HCT116 (cell line): Measurements from ENCODE around the gene SLC5A10. TPM values are rescaled to one million over a fixed set of nuclear protein-coding genes. Genes with fewer than 3 reads are reported as not detected.

Source experiments
- ATAC-seq: fragments of 200-7000 bp; cut with Tn5 transposase; 2 replicates; pipeline ENCODE4 v1.9.1; 2020; ENCODE audit warnings: mild to moderate bottlenecking, moderate library complexity
- BruUV-seq: library from RNA; stranded (reverse); fragments of 400-500 nt; replicated peaks from 2 replicates; lab custom pipeline; 2021; lab: Mats Ljungman, UMichigan
- CTCF ChIA-PET: fragments of 300-600 bp; sonication (Branson Sonifier 250); formaldehyde crosslinking; loops from one replicate; lab custom pipeline; 2021; ENCODE audit warnings: antibody characterized with exemption; lab: Charles Lee
- POLR2A ChIA-PET: fragments of 300-600, 350-600 bp; sonication (Branson Sonifier 250); formaldehyde crosslinking; loops from one replicate; lab custom pipeline; 2021; ENCODE audit warnings: antibody characterized with exemption; lab: Charles Lee
- RAD21 ChIA-PET, 2 experiments: fragments of 300-600 bp; sonication (Branson Sonifier 250); formaldehyde crosslinking; loops; one replicate each; lab custom pipeline; 2023; ENCODE audit warnings: low total read pairs in 2 of 2; ENCODE audit not compliant: uncharacterized antibody in 2 of 2, unreplicated experiment in 2 of 2, low non-redundant PET in 1 of 2; lab: Charles Lee
- DNase-seq: peaks from one replicate; pipeline ENCODE4 v3.0.0-alpha.2; 2010; ENCODE audit warnings: low read depth, low spot score
- H2AFZ ChIP-seq: fragments of 200-600 bp; shearing (Covaris generic), sonication (generic); 2 replicates; pipeline ENCODE4 v1.6.1; 2017; ENCODE audit warnings: low read depth, mixed run types, mixed read lengths, antibody characterized with exemption, low read length; ENCODE audit not compliant: poor library complexity, severe bottlenecking
- H3K27ac ChIP-seq: 2 replicates; pipeline ENCODE4 v1.5.1; 2012; ENCODE audit warnings: low read depth, low read length
- H3K27me3 ChIP-seq: fragments of 200-600 bp; sonication (generic); 2 replicates; pipeline ENCODE4 v1.6.1; 2016; ENCODE audit warnings: mixed run types, low read length, mixed read lengths; ENCODE audit not compliant: insufficient read depth
- H3K36me3 ChIP-seq, 2 experiments: fragments of 200-500 bp in 1 of 2; fragments of 200-600 bp in 1 of 2; sonication (Bioruptor generic) in 1 of 2; sonication (generic) in 1 of 2; 2 replicates each; pipeline versions ENCODE4 v1.5.1 to v1.6.1; 2014 to 2016; ENCODE audit warnings: low read length in 2 of 2, inconsistent platforms in 1 of 2, mixed read lengths in 1 of 2, mixed run types in 1 of 2; ENCODE audit not compliant: insufficient read depth in 2 of 2, control insufficient read depth in 1 of 2
- H3K4me1 ChIP-seq, 2 experiments: fragments of 200-600 bp in 1 of 2; sonication (generic) in 1 of 2; 2 replicates each; pipeline versions ENCODE4 v1.5.1 to v1.6.1; 2012 to 2017; ENCODE audit warnings: low read length in 2 of 2, inconsistent platforms in 1 of 2, mild to moderate bottlenecking in 1 of 2, mixed read lengths in 1 of 2, mixed run types in 1 of 2, moderate library complexity in 1 of 2; ENCODE audit not compliant: insufficient read depth in 2 of 2, control insufficient read depth in 1 of 2
- H3K4me2 ChIP-seq: fragments of 200-600 bp; sonication (generic); 2 replicates; pipeline ENCODE4 v1.6.1; 2017; ENCODE audit warnings: mixed run types, low read length, mixed read lengths
- H3K4me3 ChIP-seq, 2 experiments: fragments of 200-600 bp in 1 of 2; sonication (generic) in 1 of 2; replicated peaks in 1 of 2; 2 replicates each; pipeline ENCODE4 v1.5.1; 2011 to 2016; ENCODE audit warnings: low read length in 2 of 2, control low read depth in 1 of 2, low read depth in 1 of 2, mild to moderate bottlenecking in 1 of 2, mixed read lengths in 1 of 2, mixed run types in 1 of 2
- H3K79me2 ChIP-seq: fragments of 200-600 bp; sonication (generic); 2 replicates; pipeline ENCODE4 v1.6.1; 2017; ENCODE audit warnings: mild to moderate bottlenecking, mixed run types, low read length, moderate library complexity, mixed read lengths; ENCODE audit not compliant: insufficient read depth
- H3K9ac ChIP-seq: fragments of 200-600 bp; sonication (generic); 2 replicates; pipeline ENCODE4 v1.6.1; 2016; ENCODE audit warnings: low read length, mixed read lengths
- H3K9me2 ChIP-seq: fragments of 200-600 bp; sonication (generic), shearing (Covaris generic); 2 replicates; pipeline ENCODE4 v1.6.1; 2017; ENCODE audit warnings: mixed run types, mild to moderate bottlenecking, moderate library complexity; ENCODE audit not compliant: insufficient read depth
- H3K9me3 ChIP-seq, 2 experiments: fragments of 200-500 bp in 1 of 2; fragments of 200-600 bp in 1 of 2; sonication (Bioruptor generic) in 1 of 2; sonication (generic) in 1 of 2; 2 replicates each; pipeline ENCODE4 v1.6.1; 2014 to 2017; ENCODE audit warnings: low read length in 2 of 2, mixed read lengths in 2 of 2, inconsistent platforms in 1 of 2, low read depth in 1 of 2, mild to moderate bottlenecking in 1 of 2, mixed run types in 1 of 2, moderate library complexity in 1 of 2; ENCODE audit not compliant: control insufficient read depth in 1 of 2, insufficient read depth in 1 of 2
- H4K20me1 ChIP-seq: fragments of 200-600 bp; sonication (generic), shearing (Covaris generic); 2 replicates; pipeline ENCODE4 v1.6.1; 2017; ENCODE audit warnings: mixed run types, mild to moderate bottlenecking, moderate library complexity; ENCODE audit not compliant: insufficient read depth
- CBX3 ChIP-seq: IDR thresholded peaks from 2 replicates; pipeline ENCODE4 v1.6.1; 2012; ENCODE audit warnings: low read depth
- CEBPB ChIP-seq: IDR thresholded peaks from 2 replicates; pipeline ENCODE4 v1.6.1; 2012; ENCODE audit warnings: low read depth
- EGR1 ChIP-seq: IDR thresholded peaks from 2 replicates; pipeline ENCODE4 v1.6.1; 2012; ENCODE audit warnings: low read depth
- EZH2 ChIP-seq: fragments of 200-600 bp; sonication (generic); IDR thresholded peaks from 2 replicates; pipeline ENCODE4 v1.6.1; 2017; ENCODE audit warnings: antibody characterized with exemption, mixed run types
- JUND ChIP-seq: IDR thresholded peaks from 2 replicates; pipeline ENCODE4 v1.6.1; 2012
- MAX ChIP-seq: IDR thresholded peaks from 2 replicates; pipeline ENCODE4 v1.6.1; 2012
- POLR2AphosphoS5 ChIP-seq: IDR thresholded peaks from 2 replicates; pipeline ENCODE4 v1.6.1; 2011; ENCODE audit warnings: mild to moderate bottlenecking, low read depth, low read length, moderate library complexity
- RAD21 ChIP-seq: IDR thresholded peaks from 2 replicates; pipeline ENCODE4 v1.6.1; 2012; ENCODE audit warnings: low read depth, mild to moderate bottlenecking
- REST ChIP-seq: IDR thresholded peaks from 2 replicates; pipeline ENCODE4 v1.6.1; 2012; ENCODE audit warnings: low read depth
- SIN3A ChIP-seq: IDR thresholded peaks from 2 replicates; pipeline ENCODE4 v1.6.1; 2012; ENCODE audit warnings: low read depth
- SP1 ChIP-seq: IDR thresholded peaks from 2 replicates; pipeline ENCODE4 v1.6.1; 2012; ENCODE audit warnings: low read depth
- ZFX ChIP-seq: fragments of 450-650 bp; IDR thresholded peaks from 2 replicates; pipeline ENCODE4 v1.6.1; 2017
- ZNF274 ChIP-seq: fragments of 200-500 bp; sonication (Bioruptor generic); IDR thresholded peaks from 2 replicates; pipeline ENCODE4 v1.6.1; 2014; ENCODE audit warnings: mild to moderate bottlenecking, low read depth, low read length, inconsistent platforms
- intact Hi-C: fragments of 100-400 bp; cut with micrococcal nuclease; formaldehyde crosslinking; loops from 2 replicates; pipeline ENCODE4 v1.10.0; 2022
- total RNA-seq: library from RNA; stranded (reverse); gene quantifications from one replicate; pipeline ENCODE4 v1.2.1, GENCODE V29; 2021; ENCODE audit not compliant: unreplicated experiment

The SLC5A10 gene
- total RNA-seq, 1 experiment from 2014 or later: not detected

- Histone ChIP-seq H3K36me3 (no peaks in the 10 kb centered on the region), H3K79me2 (no peaks in the 10 kb centered on the region), H3K27me3 (no peaks in the 10 kb centered on the region), H3K9me2 (no peaks in the 10 kb centered on the region), H3K27ac (no peak overlapping the region), H2AFZ (no peak overlapping the region), H3K4me2 (no peak overlapping the region), H3K4me1 (peaks cover 0 to 14% of the 10 kb centered on the region in 2 experiments; a peak in 1 of 4 replicates), H3K9ac (no peak overlapping the region), H3K4me3 (no peak overlapping the region), H4K20me1 (no peaks in the 10 kb centered on the region), H3K9me3 (no peaks in the 10 kb centered on the region)
- POLR2A ChIA-PET: no interaction called here
- BruUV-seq: no TSS peak
- CTCF ChIA-PET: interaction anchor here (0.6 kb wide), 1 partner anchor 959 kb away, joined by 4 read pairs; no protein-coding TSS in a partner anchor
- DNase-seq: no peak
- ATAC-seq: no peak
- TF ChIP-seq POLR2AphosphoS5: no peak
- TF ChIP-seq EGR1: no peak
- TF ChIP-seq SP1: no peak
- no peak for TF ChIP-seq ZNF274
- TF ChIP-seq RAD21: no peak
- no peak for TF ChIP-seq EZH2
- no peak for TF ChIP-seq MAX
- TF ChIP-seq REST: no peak
- TF ChIP-seq SIN3A: no peak
- no peak for TF ChIP-seq CEBPB
- no peak for TF ChIP-seq JUND
- no peak for TF ChIP-seq CBX3
- TF ChIP-seq ZFX: no peak
- intact Hi-C loops: no loop called here
- RAD21 ChIA-PET: no interaction called here
Observed at GRCh38 chr17:19019041-19019941, 67.3 kb downstream of the SLC5A10 start.
